ENCODE measurements around the gene HMBS. TPM values are rescaled to one million over a fixed set of nuclear protein-coding genes. Genes with fewer than 3 reads are reported as not detected.
A peak's percentile ranks its signal among the peaks of the same experiment; 100 is the strongest.

The HMBS gene
- total and polyA plus RNA-seq, 5 donors from 2014 or later, result 5.9 to 15.5 (median 13.3) TPM

- Mint-ChIP-seq H3K36me3 (peaks cover 34% of the 10 kb centered on the region), H3K27ac (no peak overlapping the region), H3K4me1 (peaks cover 0 to 15% (median 6%) of the 10 kb centered on the region in 4 donors), H3K9me3 (no peaks in the 10 kb centered on the region), H3K4me3 (no peak overlapping the region), H3K27me3 (no peaks in the 10 kb centered on the region)
- DNase-seq (no peak), ATAC-seq (ENCODE audit: low read depth in 2 of 2) (no peak)
- H3K4me3 ChIP-seq (ENCODE audit: low read depth, low read length), result no peak overlapping the region
- no peak overlapping the region for H3K27ac ChIP-seq (ENCODE audit: insufficient read depth, low read length, poor library complexity, severe bottlenecking)
- peaks cover 15% of the 10 kb centered on the region for H3K4me1 ChIP-seq (ENCODE audit: control insufficient read depth, insufficient read depth, low read length, poor library complexity, severe bottlenecking)
- no peaks in the 10 kb centered on the region for H3K9me3 ChIP-seq (ENCODE audit: control insufficient read depth in 2 of 2, low read length in 2 of 2)
- H3K36me3 ChIP-seq (ENCODE audit: control insufficient read depth, insufficient read depth, low read length), result peaks cover 50% of the 10 kb centered on the region
- no peaks in the 10 kb centered on the region for H3K27me3 ChIP-seq (ENCODE audit: control insufficient read depth, insufficient read depth, low read length)
Observed at GRCh38 chr11:119047205-119047604, 37.5 kb upstream of the HMBS start.

GRCh38 chr11:119048644-119049043 lies 36.0 kb upstream of the HMBS start:
- H3K4me3 ChIP-seq (ENCODE audit: low read depth, low read length), result no peak overlapping the region
- Mint-ChIP-seq H3K4me3 (no peak overlapping the region), H3K27me3 (no peaks in the 10 kb centered on the region), H3K36me3 (peaks cover 44% of the 10 kb centered on the region), H3K27ac (peak overlapping the region in 2 of 3 donors; percentile 51 to 60), H3K4me1 (peaks cover 0 to 24% (median 6%) of the 10 kb centered on the region in 4 donors), H3K9me3 (no peaks in the 10 kb centered on the region)
- peaks cover 15% of the 10 kb centered on the region for H3K4me1 ChIP-seq (ENCODE audit: control insufficient read depth, insufficient read depth, low read length, poor library complexity, severe bottlenecking)
- no peaks in the 10 kb centered on the region for H3K9me3 ChIP-seq (ENCODE audit: control insufficient read depth in 2 of 2, low read length in 2 of 2)
- DNase-seq (no peak), ATAC-seq (ENCODE audit: low read depth in 2 of 2) (no peak)
- H3K27ac ChIP-seq (ENCODE audit: insufficient read depth, low read length, poor library complexity, severe bottlenecking), result no peak overlapping the region
- no peaks in the 10 kb centered on the region for H3K27me3 ChIP-seq (ENCODE audit: control insufficient read depth, insufficient read depth, low read length)
- peaks cover 64% of the 10 kb centered on the region for H3K36me3 ChIP-seq (ENCODE audit: control insufficient read depth, insufficient read depth, low read length)

GRCh38 chr11:119049081-119049480 lies 35.6 kb upstream of the HMBS start:
- H3K27me3 ChIP-seq (ENCODE audit: control insufficient read depth, insufficient read depth, low read length), result no peaks in the 10 kb centered on the region
- no peaks in the 10 kb centered on the region for H3K9me3 ChIP-seq (ENCODE audit: control insufficient read depth in 2 of 2, low read length in 2 of 2)
- H3K27me3 Mint-ChIP-seq, result no peaks in the 10 kb centered on the region
- no peak overlapping the region for H3K27ac ChIP-seq (ENCODE audit: insufficient read depth, low read length, poor library complexity, severe bottlenecking)
- H3K27ac Mint-ChIP-seq, result peak overlapping the region in 1 of 3 donors; percentile 60
- peaks cover 0 to 28% (median 6%) of the 10 kb centered on the region in 4 donors for H3K4me1 Mint-ChIP-seq
- H3K9me3 Mint-ChIP-seq, result no peaks in the 10 kb centered on the region
- H3K36me3 ChIP-seq (ENCODE audit: control insufficient read depth, insufficient read depth, low read length), result peaks cover 68% of the 10 kb centered on the region
- no peak overlapping the region for H3K4me3 Mint-ChIP-seq
- no peak for DNase-seq
- H3K36me3 Mint-ChIP-seq, result peaks cover 48% of the 10 kb centered on the region
- H3K4me1 ChIP-seq (ENCODE audit: control insufficient read depth, insufficient read depth, low read length, poor library complexity, severe bottlenecking), result peaks cover 15% of the 10 kb centered on the region
- no peak overlapping the region for H3K4me3 ChIP-seq (ENCODE audit: low read depth, low read length)
- no peak for ATAC-seq (ENCODE audit: low read depth in 2 of 2)

- no peaks in the 10 kb centered on the region for H3K9me3 Mint-ChIP-seq
- Histone ChIP-seq H3K27me3 (ENCODE audit: control insufficient read depth, insufficient read depth, low read length) (no peaks in the 10 kb centered on the region), H3K36me3 (ENCODE audit: control insufficient read depth, insufficient read depth, low read length) (peaks cover 75% of the 10 kb centered on the region), H3K4me3 (ENCODE audit: low read depth, low read length) (no peak overlapping the region), H3K27ac (ENCODE audit: insufficient read depth, low read length, poor library complexity, severe bottlenecking) (peak overlapping the region; percentile 68), H3K9me3 (ENCODE audit: control insufficient read depth in 2 of 2, low read length in 2 of 2) (no peaks in the 10 kb centered on the region), H3K4me1 (ENCODE audit: control insufficient read depth, insufficient read depth, low read length, poor library complexity, severe bottlenecking) (peaks cover 23% of the 10 kb centered on the region)
- ATAC-seq (ENCODE audit: low read depth in 2 of 2) (peak; percentile 20 to 23), DNase-seq (peak in 2 of 3 donors; percentile 25 to 37)
- H3K27me3 Mint-ChIP-seq, result no peaks in the 10 kb centered on the region
- peak overlapping the region in 3 of 4 donors; percentile 8 to 68 (median 61) for H3K4me3 Mint-ChIP-seq
- peak overlapping the region; percentile 78 to 83 (median 80) for H3K27ac Mint-ChIP-seq
- peaks cover 6 to 46% (median 18%) of the 10 kb centered on the region in 4 donors for H3K4me1 Mint-ChIP-seq
- peaks cover 51% of the 10 kb centered on the region for H3K36me3 Mint-ChIP-seq
Observed at GRCh38 chr11:119051440-119052162, 33.1 kb upstream of the HMBS start.

- no peak for ATAC-seq (ENCODE audit: low read depth in 2 of 2)
- peak overlapping the region; percentile 37 to 80 (median 78) for H3K27ac Mint-ChIP-seq
- peaks cover 24% of the 10 kb centered on the region for H3K4me1 ChIP-seq (ENCODE audit: control insufficient read depth, insufficient read depth, low read length, poor library complexity, severe bottlenecking)
- peak overlapping the region in 2 of 4 donors; percentile 61 to 68 for H3K4me3 Mint-ChIP-seq
- peaks cover 6 to 48% (median 21%) of the 10 kb centered on the region in 4 donors for H3K4me1 Mint-ChIP-seq
- H3K9me3 ChIP-seq (ENCODE audit: control insufficient read depth in 2 of 2, low read length in 2 of 2), result no peaks in the 10 kb centered on the region
- H3K36me3 Mint-ChIP-seq, result peaks cover 48% of the 10 kb centered on the region
- H3K36me3 ChIP-seq (ENCODE audit: control insufficient read depth, insufficient read depth, low read length), result peaks cover 70% of the 10 kb centered on the region
- H3K27me3 Mint-ChIP-seq, result no peaks in the 10 kb centered on the region
- no peak overlapping the region for H3K4me3 ChIP-seq (ENCODE audit: low read depth, low read length)
- peak overlapping the region; percentile 68 for H3K27ac ChIP-seq (ENCODE audit: insufficient read depth, low read length, poor library complexity, severe bottlenecking)
- no peaks in the 10 kb centered on the region for H3K9me3 Mint-ChIP-seq
- DNase-seq, result no peak
- H3K27me3 ChIP-seq (ENCODE audit: control insufficient read depth, insufficient read depth, low read length), result no peaks in the 10 kb centered on the region
Observed at GRCh38 chr11:119052163-119052814, 32.4 kb upstream of the HMBS start.

GRCh38 chr11:119054418-119054817 lies 30.3 kb upstream of the HMBS start:
- peaks cover 48% of the 10 kb centered on the region for H3K36me3 ChIP-seq (ENCODE audit: control insufficient read depth, insufficient read depth, low read length)
- DNase-seq (no peak), ATAC-seq (ENCODE audit: low read depth in 2 of 2) (no peak)
- H3K27ac ChIP-seq (ENCODE audit: insufficient read depth, low read length, poor library complexity, severe bottlenecking), result no peak overlapping the region
- no peaks in the 10 kb centered on the region for H3K9me3 Mint-ChIP-seq
- no peaks in the 10 kb centered on the region for H3K27me3 ChIP-seq (ENCODE audit: control insufficient read depth, insufficient read depth, low read length)
- peak overlapping the region; percentile 63 to 97 (median 70) for H3K4me3 Mint-ChIP-seq
- no peaks in the 10 kb centered on the region for H3K9me3 ChIP-seq (ENCODE audit: control insufficient read depth in 2 of 2, low read length in 2 of 2)
- H3K27ac Mint-ChIP-seq, result no peak overlapping the region
- peaks cover 38% of the 10 kb centered on the region for H3K36me3 Mint-ChIP-seq
- H3K4me1 ChIP-seq (ENCODE audit: control insufficient read depth, insufficient read depth, low read length, poor library complexity, severe bottlenecking), result peaks cover 34% of the 10 kb centered on the region
- H3K4me1 Mint-ChIP-seq, result peaks cover 6 to 60% (median 28%) of the 10 kb centered on the region in 4 donors
- no peaks in the 10 kb centered on the region for H3K27me3 Mint-ChIP-seq
- H3K4me3 ChIP-seq (ENCODE audit: low read depth, low read length), result no peak overlapping the region

- Histone ChIP-seq H3K9me3 (ENCODE audit: control insufficient read depth in 2 of 2, low read length in 2 of 2) (no peaks in the 10 kb centered on the region), H3K36me3 (ENCODE audit: control insufficient read depth, insufficient read depth, low read length) (peaks cover 42% of the 10 kb centered on the region), H3K27me3 (ENCODE audit: control insufficient read depth, insufficient read depth, low read length) (no peaks in the 10 kb centered on the region), H3K27ac (ENCODE audit: insufficient read depth, low read length, poor library complexity, severe bottlenecking) (peak overlapping the region; percentile 92), H3K4me3 (ENCODE audit: low read depth, low read length) (peak overlapping the region; percentile 77), H3K4me1 (ENCODE audit: control insufficient read depth, insufficient read depth, low read length, poor library complexity, severe bottlenecking) (peaks cover 32% of the 10 kb centered on the region)
- peak overlapping the region; percentile 86 to 98 (median 95) for H3K4me3 Mint-ChIP-seq
- no peak for ATAC-seq (ENCODE audit: low read depth in 2 of 2)
- no peaks in the 10 kb centered on the region for H3K27me3 Mint-ChIP-seq
- H3K36me3 Mint-ChIP-seq, result peaks cover 29% of the 10 kb centered on the region
- H3K4me1 Mint-ChIP-seq, result peaks cover 6 to 58% (median 26%) of the 10 kb centered on the region in 4 donors
- DNase-seq, result peak in 1 of 3 donors; percentile 55
- H3K27ac Mint-ChIP-seq, result peak overlapping the region; percentile 90 to 97 (median 94)
- H3K9me3 Mint-ChIP-seq, result no peaks in the 10 kb centered on the region
Observed at GRCh38 chr11:119055901-119056300, 28.8 kb upstream of the HMBS start.
